GM12878 (cell line): Measurements from ENCODE around the gene IFT52. TPM values are rescaled to one million over a fixed set of nuclear protein-coding genes. Genes with fewer than 3 reads are reported as not detected.

Source experiments
- ATAC-seq: fragments of 200-7000 bp; cut with Tn5 transposase; 3 replicates; pipeline ENCODE4 v1.9.1; 2020; ENCODE audit warnings: mild to moderate bottlenecking, moderate library complexity
- BruUV-seq: library from RNA; stranded (reverse); fragments of 400-500 nt; replicated peaks from 2 replicates; lab custom pipeline; 2021; lab: Mats Ljungman, UMichigan
- CTCF ChIA-PET: fragments of 300-600 bp; sonication (Branson Sonifier 250); formaldehyde crosslinking; extraction: SDS; loops from one replicate; lab custom pipeline; 2021; ENCODE audit warnings: inconsistent platforms; lab: Yijun Ruan, JAX
- POLR2A ChIA-PET: fragments of 350-600 bp; formaldehyde crosslinking; extraction: SDS; loops from one replicate; lab custom pipeline; 2021; ENCODE audit warnings: inconsistent platforms; lab: Charles Lee
- RAD21 ChIA-PET: fragments of 300-600 bp; sonication (Branson Sonifier 250); formaldehyde crosslinking; loops from one replicate; lab custom pipeline; 2023; ENCODE audit warnings: antibody characterized with exemption; ENCODE audit not compliant: unreplicated experiment; lab: Charles Lee
- SMC1A ChIA-PET: fragments of 300-600 bp; sonication (Branson Sonifier 250); formaldehyde crosslinking; loops from one replicate; lab custom pipeline; 2023; ENCODE audit not compliant: unreplicated experiment, uncharacterized antibody; lab: Charles Lee
- DNase-seq: peaks from one replicate; pipeline ENCODE4 v3.0.0-alpha.2; 2011; ENCODE audit warnings: low read depth, low spot score
- FAIRE-seq: peaks from 3 replicates; lab custom pipeline; 2011; peaks lifted over from hg19 to GRCh38; lab: Jason Lieb, UNC
- H2AFZ ChIP-seq: 2 replicates; pipeline ENCODE4 v1.6.0; 2011; ENCODE audit warnings: low read depth, low read length, control low read depth; ENCODE audit not compliant: control insufficient read depth
- H3K27ac ChIP-seq: 2 replicates; pipeline ENCODE4 v1.5.1; 2011; ENCODE audit warnings: control low read depth; ENCODE audit not compliant: control insufficient read depth, insufficient read depth
- H3K27me3 ChIP-seq, 2 experiments: replicated peaks in 1 of 2; 2 replicates each; pipeline versions ENCODE4 v1.6.0 to v1.6.1; 2011; ENCODE audit warnings: low read length in 1 of 2; ENCODE audit not compliant: control insufficient read depth in 2 of 2, insufficient read depth in 2 of 2
- H3K36me3 ChIP-seq, 2 experiments: 2 replicates each; pipeline ENCODE4 v1.5.1; 2011; ENCODE audit warnings: low read length in 1 of 2; ENCODE audit not compliant: control insufficient read depth in 2 of 2, insufficient read depth in 2 of 2
- H3K4me1 ChIP-seq: 2 replicates; pipeline ENCODE4 v1.6.1; 2011; ENCODE audit warnings: mild to moderate bottlenecking, low read length, moderate library complexity, mixed read lengths; ENCODE audit not compliant: control insufficient read depth, insufficient read depth
- H3K4me2 ChIP-seq: 2 replicates; pipeline ENCODE4 v1.6.0; 2011; ENCODE audit warnings: control low read depth; ENCODE audit not compliant: control insufficient read depth, insufficient read depth
- H3K4me3 ChIP-seq: fragments of 200-600 bp; sonication (generic); 2 replicates; pipeline ENCODE4 v1.5.1; 2016
- H3K79me2 ChIP-seq: 2 replicates; pipeline ENCODE4 v1.6.0; 2011; ENCODE audit warnings: low read length; ENCODE audit not compliant: control insufficient read depth, insufficient read depth
- H3K9ac ChIP-seq: 2 replicates; pipeline ENCODE4 v1.8.0; 2011; ENCODE audit warnings: low read length, control low read depth, mixed read lengths; ENCODE audit not compliant: control insufficient read depth, insufficient read depth
- H3K9me3 ChIP-seq: replicated peaks from 3 replicates; pipeline ENCODE4 v1.5.1; 2011; ENCODE audit warnings: mild to moderate bottlenecking, low read length; ENCODE audit not compliant: control insufficient read depth, insufficient read depth
- H4K20me1 ChIP-seq: 2 replicates; pipeline ENCODE4 v1.6.0; 2011; ENCODE audit not compliant: control insufficient read depth, insufficient read depth
- BCL3 ChIP-seq: IDR thresholded peaks from 2 replicates; pipeline ENCODE4 v1.6.1; 2011; ENCODE audit warnings: borderline replicate concordance, low read depth, mild to moderate bottlenecking, moderate library complexity, low read length; ENCODE audit not compliant: insufficient read depth, poor library complexity, severe bottlenecking
- ELK1 ChIP-seq: IDR thresholded peaks from 2 replicates; pipeline ENCODE4 v1.6.1; 2012; ENCODE audit warnings: low read depth, low read length, improper control_type of control experiment
- WGBS: methylation state at CpG from one replicate; pipeline ENCODE4 v1.1.6; 2016; ENCODE audit warnings: low lambda C conversion rate; ENCODE audit not compliant: insufficient replicate concordance, insufficient coverage; ENCODE audit errors: missing lambda C conversion rate; 5-methylcytosine and 5-hydroxymethylcytosine counted together
- in situ Hi-C: fragments of 300-500 bp; cut with MboI; formaldehyde crosslinking; loops from 9 replicates; pipeline ENCODE4 v1.14.3; 2018; ENCODE audit warnings: mixed read lengths
- intact Hi-C: fragments of 100-400 bp; cut with micrococcal nuclease; formaldehyde crosslinking; loops from one replicate; pipeline ENCODE4 v1.14.2; 2022; ENCODE audit not compliant: unreplicated experiment
- polyA plus RNA-seq, 11 experiments: library from polyadenylated mRNA; depleted of rRNA in 4 of 11; unstranded in 6 of 11; stranded (reverse) in 5 of 11; fragments of >200 nt; fragmentation: Nextera tagmentation in 4 of 11; fragmentation: Illumina TruSeq in 1 of 11; extraction: Ambion mirVana in 4 of 11; extraction: Trizol in 1 of 11; gene quantifications; 1 replicate in 1 of 11; 2 replicates in 10 of 11; pipeline versions ENCODE4 v1.2.1 to v1.2.3, GENCODE V29; 2011 to 2016; ENCODE audit warnings: inconsistent platforms in 2 of 11, missing spikeins in 2 of 11, low read depth in 1 of 11
- total RNA-seq, 4 experiments: library from RNA; depleted of rRNA in 3 of 4; stranded (reverse); fragments of >200 nt in 3 of 4; fragmentation: Illumina TruSeq in 1 of 4; extraction: Trizol in 1 of 4; gene quantifications; 2 replicates each; pipeline versions ENCODE4 v1.2.1 to v1.2.3, GENCODE V29; 2013 to 2021

Gene IFT52
- total and polyA plus RNA-seq, 10 of the 15 experiments (the other 5 are each of a cell fraction or from before 2014, with no cell fraction given), result 18.1 to 30.5 (median 26.0) TPM

- Histone ChIP-seq H3K4me1 (no peaks in the 10 kb centered on the region), H3K9ac (no peak overlapping the region), H4K20me1 (no peaks in the 10 kb centered on the region), H3K36me3 (no peaks in the 10 kb centered on the region), H3K79me2 (no peaks in the 10 kb centered on the region), H3K4me3 (no peak overlapping the region), H3K4me2 (no peak overlapping the region), H3K27ac (no peak overlapping the region), H3K27me3 (no peaks in the 10 kb centered on the region)
- DNase-seq, result no peak
- SMC1A ChIA-PET, result no interaction called here
- POLR2A ChIA-PET, result no interaction called here
- intact Hi-C loops (no loop called here), in situ Hi-C loops (no loop called here)
- CTCF ChIA-PET, result interaction anchor here (2.0 kb wide), 1 partner anchor 128 kb away, joined by 16 read pairs; no protein-coding TSS in a partner anchor
- 86% methylated on average over 8 of the region's 8 CpGs for WGBS
- no peak for ATAC-seq
- FAIRE-seq, result no peak
- RAD21 ChIA-PET, result interaction anchor here (0.7 kb wide), 1 partner anchor 89 kb away, joined by 3 read pairs; no protein-coding TSS in a partner anchor
- no TSS peak for BruUV-seq
- TF ChIP-seq ELK1 (no peak), BCL3 (peak; percentile 36)
- TF ChIP-seq, all 136 proteins: peak for 1
- Histone ChIP-seq H3K9me3 (no peaks in the 10 kb centered on the region), H2AFZ (no peak overlapping the region)
Observed at GRCh38 chr20:43564455-43564854, 26.3 kb upstream of the IFT52 start.
